Mesenchymal stem cell (in vitro differentiated cells and primary cell): Measurements from ENCODE around the gene GSK3B.
"Not testable (repeated sequence)": the region's sequence is repeated elsewhere in the genome, so short reads cannot be mapped to it uniquely, and the experiment has no call there.

Experiments used
- DNase-seq: peaks from one replicate; pipeline ENCODE4 v3.0.0-alpha.2; 2013
- H2AFZ ChIP-seq: one replicate; pipeline ENCODE4 v1.6.1; 2013; ENCODE audit warnings: low read depth, mild to moderate bottlenecking, control low read depth, inconsistent platforms, low read length, moderate library complexity
- H2AK5ac ChIP-seq: 2 replicates; pipeline ENCODE4 v1.6.1; 2013; ENCODE audit warnings: low read length, moderate library complexity, mild to moderate bottlenecking, inconsistent platforms; ENCODE audit not compliant: severe bottlenecking
- H2BK120ac ChIP-seq: one replicate; pipeline ENCODE4 v1.6.1; 2013; ENCODE audit warnings: low read depth, mild to moderate bottlenecking, inconsistent platforms, low read length, moderate library complexity
- H2BK12ac ChIP-seq, 2 experiments: one replicate each; pipeline ENCODE4 v1.6.1; 2013; ENCODE audit warnings: inconsistent platforms in 2 of 2, low read length in 2 of 2, mild to moderate bottlenecking in 2 of 2, moderate library complexity in 2 of 2, control low read depth in 1 of 2
- H2BK15ac ChIP-seq: one replicate; pipeline ENCODE4 v1.6.1; 2013; ENCODE audit warnings: mild to moderate bottlenecking, low read depth, inconsistent platforms; ENCODE audit not compliant: poor library complexity, severe bottlenecking
- H2BK5ac ChIP-seq: 2 replicates; pipeline ENCODE4 v1.6.1; 2013; ENCODE audit warnings: low read depth, mild to moderate bottlenecking, low read length, control low read depth, inconsistent platforms; ENCODE audit not compliant: poor library complexity, severe bottlenecking
- H3K14ac ChIP-seq, 2 experiments: one replicate each; pipeline ENCODE4 v1.6.1; 2013; ENCODE audit warnings: inconsistent platforms in 2 of 2, low read length in 2 of 2, control low read depth in 1 of 2, mild to moderate bottlenecking in 1 of 2, moderate library complexity in 1 of 2
- H3K18ac ChIP-seq, 2 experiments: one replicate each; pipeline ENCODE4 v1.6.1; 2013; ENCODE audit warnings: inconsistent platforms in 2 of 2, low read length in 2 of 2, control low read depth in 1 of 2, low read depth in 1 of 2, mild to moderate bottlenecking in 1 of 2
- H3K23ac ChIP-seq, 2 experiments: one replicate each; pipeline ENCODE4 v1.6.1; 2013; ENCODE audit warnings: inconsistent platforms in 2 of 2, low read length in 2 of 2, mild to moderate bottlenecking in 2 of 2, moderate library complexity in 2 of 2, control low read depth in 1 of 2
- H3K27ac ChIP-seq: 2 replicates; pipeline ENCODE4 v1.5.1; 2013; ENCODE audit warnings: mild to moderate bottlenecking, moderate library complexity, low read length, control low read depth, inconsistent platforms; ENCODE audit not compliant: poor library complexity, severe bottlenecking
- H3K27me3 ChIP-seq, 2 experiments: 2 replicates each; pipeline versions ENCODE4 v1.6.1 to v1.7.0; 2013; ENCODE audit warnings: low read length in 2 of 2, mild to moderate bottlenecking in 2 of 2, moderate library complexity in 2 of 2, control low read depth in 1 of 2, inconsistent platforms in 1 of 2; ENCODE audit not compliant: control insufficient read depth in 1 of 2, insufficient read depth in 1 of 2
- H3K36me3 ChIP-seq, 2 experiments: 2 replicates each; pipeline versions ENCODE4 v1.6.1 to v1.7.0; 2013; ENCODE audit warnings: low read length in 2 of 2, control low read depth in 1 of 2, inconsistent platforms in 1 of 2, low read depth in 1 of 2, mild to moderate bottlenecking in 1 of 2; ENCODE audit not compliant: insufficient read depth in 2 of 2, control insufficient read depth in 1 of 2
- H3K4ac ChIP-seq, 2 experiments: one replicate each; pipeline ENCODE4 v1.6.1; 2013; ENCODE audit warnings: inconsistent platforms in 2 of 2, low read length in 2 of 2, mild to moderate bottlenecking in 2 of 2, moderate library complexity in 2 of 2, control low read depth in 1 of 2, low read depth in 1 of 2
- H3K4me1 ChIP-seq: 2 replicates; pipeline ENCODE4 v1.6.1; 2013; ENCODE audit warnings: low read depth, low read length, control low read depth; ENCODE audit not compliant: control insufficient read depth, insufficient read depth
- H3K4me2 ChIP-seq: 2 replicates; pipeline ENCODE4 v1.6.1; 2013; ENCODE audit warnings: low read length, mild to moderate bottlenecking, inconsistent platforms; ENCODE audit not compliant: poor library complexity, severe bottlenecking
- H3K4me3 ChIP-seq, 2 experiments: 2 replicates each; pipeline versions ENCODE4 v1.5.1 to v1.7.0; 2013; ENCODE audit warnings: low read length in 2 of 2, mild to moderate bottlenecking in 2 of 2, control low read depth in 1 of 2, low read depth in 1 of 2; ENCODE audit not compliant: insufficient read depth in 1 of 2
- H3K79me1 ChIP-seq: replicated peaks from 2 replicates; pipeline ENCODE4 v1.6.1; 2013; ENCODE audit warnings: mild to moderate bottlenecking, control low read depth, low read length, inconsistent platforms; ENCODE audit not compliant: poor library complexity, severe bottlenecking
- H3K9ac ChIP-seq: 2 replicates; pipeline ENCODE4 v1.7.0; 2013; ENCODE audit warnings: mild to moderate bottlenecking, low read length, moderate library complexity
- H3K9me3 ChIP-seq: 2 replicates; pipeline ENCODE4 v1.7.0; 2013; ENCODE audit warnings: mild to moderate bottlenecking, low read length; ENCODE audit not compliant: control insufficient read depth
- H4K8ac ChIP-seq: one replicate; pipeline ENCODE4 v1.6.1; 2013; ENCODE audit warnings: inconsistent platforms, mild to moderate bottlenecking, low read length, moderate library complexity
- H4K91ac ChIP-seq: one replicate; pipeline ENCODE4 v1.6.1; 2013; ENCODE audit warnings: mild to moderate bottlenecking, low read length, inconsistent platforms
- WGBS: methylation state at CpG from one replicate; pipeline ENCODE4 v1.1.7; 2013; ENCODE audit warnings: mixed read lengths; 5-methylcytosine and 5-hydroxymethylcytosine counted together

GSK3B gene

DNA sequence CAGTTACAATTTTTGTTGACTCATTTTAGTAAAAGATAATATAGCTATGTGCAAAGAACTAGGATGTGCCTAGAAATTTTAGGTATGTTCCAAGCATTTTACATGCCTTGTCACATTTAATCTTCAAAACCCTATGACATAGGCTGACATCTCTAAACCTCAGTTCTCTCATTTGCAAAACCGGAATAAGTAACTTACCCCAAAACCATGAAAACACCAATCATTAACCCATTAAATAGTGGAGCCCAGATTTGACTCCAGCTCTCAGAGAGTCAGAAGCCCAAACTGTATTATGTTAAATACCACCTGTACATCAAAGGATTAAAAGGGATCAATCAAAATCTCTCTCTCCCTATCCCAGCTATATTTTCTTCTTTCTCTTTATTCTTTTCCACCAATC lies 36.6 kb downstream of the GSK3B start:
- H2BK120ac ChIP-seq = no peak overlapping the region

GRCh38 chr3:120057029-120057428 lies 37.2 kb downstream of the GSK3B start:
- H3K18ac ChIP-seq = no peak overlapping the region
- H2AK5ac ChIP-seq = no peak overlapping the region
- peaks cover 3% of the 10 kb centered on the region for H3K79me1 ChIP-seq
- H3K4ac ChIP-seq = no peak overlapping the region
- H2BK15ac ChIP-seq = no peak overlapping the region
- no peak overlapping the region for H2BK5ac ChIP-seq
- no peak overlapping the region for H4K8ac ChIP-seq
- H3K27ac ChIP-seq = no peak overlapping the region
- no peak overlapping the region for H3K23ac ChIP-seq
- H3K4me2 ChIP-seq = no peak overlapping the region
- no peaks in the 10 kb centered on the region for H3K9me3 ChIP-seq
- no peaks in the 10 kb centered on the region for H3K4me1 ChIP-seq
- 97% methylated on average over 5 of the region's 7 CpGs for WGBS
- no peaks in the 10 kb centered on the region for H3K27me3 ChIP-seq
- no peak overlapping the region for H3K9ac ChIP-seq
- H2AFZ ChIP-seq = no peak overlapping the region
- peaks cover 0 to 2% of the 10 kb centered on the region in 2 experiments for H3K36me3 ChIP-seq
- no peak for DNase-seq
- no peak overlapping the region for H2BK12ac ChIP-seq
- H2BK120ac ChIP-seq = no peak overlapping the region
- no peak overlapping the region for H3K4me3 ChIP-seq
- H3K14ac ChIP-seq = no peak overlapping the region
- H4K91ac ChIP-seq = no peak overlapping the region

More for the DNA sequence above, 36.6 kb downstream of the GSK3B start:
- Histone ChIP-seq H3K9me3 (no peaks in the 10 kb centered on the region), H3K4me3 (no peak overlapping the region), H3K14ac (no peak overlapping the region), H3K23ac (no peak overlapping the region), H3K4me2 (no peak overlapping the region), H3K36me3 (peaks cover 0 to 2% of the 10 kb centered on the region in 2 experiments), H2AFZ (no peak overlapping the region), H3K9ac (no peak overlapping the region), H3K18ac (no peak overlapping the region), H2BK15ac (no peak overlapping the region), H3K4ac (no peak overlapping the region), H4K8ac (no peak overlapping the region), H2BK12ac (no peak overlapping the region), H3K4me1 (no peaks in the 10 kb centered on the region), H3K27me3 (no peaks in the 10 kb centered on the region), H2BK5ac (no peak overlapping the region), H3K79me1 (peaks cover 3% of the 10 kb centered on the region), H4K91ac (no peak overlapping the region), H2AK5ac (no peak overlapping the region), H3K27ac (no peak overlapping the region)
- 95% methylated on average over 1 of the region's 1 CpG for WGBS
- DNase-seq = no peak

DNA sequence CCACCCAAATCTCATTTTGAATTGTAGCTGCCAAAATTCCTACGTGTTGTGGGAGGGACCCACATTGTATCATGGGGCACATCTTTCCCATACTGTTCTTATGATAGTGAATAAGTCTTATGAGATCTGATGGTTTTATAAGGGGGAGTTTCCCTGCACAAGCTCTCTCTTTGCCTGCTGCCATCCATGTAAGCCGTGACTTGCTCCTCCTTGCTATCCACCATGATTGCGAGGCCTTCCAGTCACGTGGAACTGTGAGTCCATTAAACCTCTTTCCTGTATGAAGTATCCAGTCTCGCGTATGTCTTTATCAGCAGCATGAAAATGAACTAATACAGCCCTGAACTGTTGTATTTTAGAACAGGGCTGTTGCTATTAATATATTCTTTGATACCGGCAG lies 40.6 kb downstream of the GSK3B start:
- not testable (repeated sequence) for H3K4me2 ChIP-seq, H3K9me3 ChIP-seq, H4K8ac ChIP-seq, H3K14ac ChIP-seq, H2BK5ac ChIP-seq, H3K27ac ChIP-seq, H3K23ac ChIP-seq, H2AK5ac ChIP-seq, DNase-seq, H3K18ac ChIP-seq, H2BK15ac ChIP-seq, H2BK12ac ChIP-seq, H3K4ac ChIP-seq, H3K4me3 ChIP-seq, H3K79me1 ChIP-seq, H2BK120ac ChIP-seq, H3K9ac ChIP-seq, H4K91ac ChIP-seq, H3K27me3 ChIP-seq, H3K4me1 ChIP-seq, H2AFZ ChIP-seq, H3K36me3 ChIP-seq
- WGBS = 100% methylated on average over 4 of the region's 7 CpGs

DNA sequence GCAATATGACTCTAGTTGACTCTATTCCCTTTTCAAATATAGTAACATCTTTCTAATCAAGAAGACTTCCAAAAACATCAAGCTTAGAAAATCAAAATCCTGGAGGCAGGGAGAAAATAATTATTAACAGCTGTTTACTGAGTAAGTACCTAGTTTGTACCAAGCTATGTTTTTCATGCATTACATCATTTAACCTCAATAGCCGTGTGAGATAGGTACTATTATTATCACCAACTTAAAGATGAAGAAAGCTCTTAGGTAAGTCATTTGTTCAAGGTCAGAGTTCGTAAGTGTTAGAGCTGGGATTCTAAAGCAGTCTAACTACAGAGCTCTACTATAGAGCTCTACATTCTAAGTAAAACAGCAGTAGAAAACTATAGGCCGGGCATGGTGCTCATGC lies 41.6 kb downstream of the GSK3B start:
- no peak overlapping the region for H3K4me2 ChIP-seq
- no peak overlapping the region for H4K91ac ChIP-seq
- H2BK5ac ChIP-seq = no peak overlapping the region
- H3K4me1 ChIP-seq = no peaks in the 10 kb centered on the region
- H2AFZ ChIP-seq = no peak overlapping the region
- H2BK120ac ChIP-seq = no peak overlapping the region
- no peak overlapping the region for H3K4ac ChIP-seq
- no peak overlapping the region for H4K8ac ChIP-seq
- DNase-seq = no peak
- no peaks in the 10 kb centered on the region for H3K9me3 ChIP-seq
- no peaks in the 10 kb centered on the region for H3K36me3 ChIP-seq
- 97% methylated on average over 1 of the region's 3 CpGs for WGBS
- no peak overlapping the region for H2BK12ac ChIP-seq
- H3K18ac ChIP-seq = no peak overlapping the region
- H3K79me1 ChIP-seq = peaks cover 3% of the 10 kb centered on the region
- H2AK5ac ChIP-seq = no peak overlapping the region
- no peak overlapping the region for H3K23ac ChIP-seq
- H3K14ac ChIP-seq = no peak overlapping the region
- no peak overlapping the region for H3K9ac ChIP-seq
- H2BK15ac ChIP-seq = no peak overlapping the region
- H3K27me3 ChIP-seq = no peaks in the 10 kb centered on the region
- H3K27ac ChIP-seq = no peak overlapping the region
- H3K4me3 ChIP-seq = no peak overlapping the region
